Kidney (tissue), 14 donors: ENCODE data around the gene BABAM2. TPM values are rescaled to one million over a fixed set of nuclear protein-coding genes. Genes with fewer than 3 reads are reported as not detected.

ENCODE experiments used
- DNase-seq, 5 donors: peaks; one replicate each; pipeline ENCODE4 v3.0.0-alpha.2; 2013 to 2020
- FAIRE-seq: peaks from 2 replicates; lab custom pipeline; 2012; peaks lifted over from hg19 to GRCh38; lab: Jason Lieb, UNC
- H3K27ac ChIP-seq, 2 donors: one replicate each; pipeline ENCODE4 v1.7.0; 2013; ENCODE audit warnings: low read depth in 2 of 2, low read length in 2 of 2, inconsistent platforms in 1 of 2
- H3K27me3 ChIP-seq: one replicate; pipeline ENCODE4 v1.7.1; 2013; ENCODE audit warnings: low read length, inconsistent platforms; ENCODE audit not compliant: control insufficient read depth, insufficient read depth
- H3K36me3 ChIP-seq, 3 donors: one replicate each; pipeline versions ENCODE4 v1.7.0 to v1.7.1; 2013; ENCODE audit warnings: low read length in 3 of 3, control low read depth in 1 of 3, inconsistent platforms in 1 of 3; ENCODE audit not compliant: insufficient read depth in 3 of 3, control insufficient read depth in 2 of 3
- H3K4me1 ChIP-seq, 3 donors: one replicate each; pipeline versions ENCODE4 v1.7.0 to v1.7.1; 2013; ENCODE audit warnings: low read length in 3 of 3, inconsistent platforms in 1 of 3, low read depth in 1 of 3; ENCODE audit not compliant: control insufficient read depth in 2 of 3, insufficient read depth in 2 of 3
- H3K4me3 ChIP-seq, 3 donors: one replicate each; pipeline versions ENCODE4 v1.7.0 to v1.8.1; 2013; ENCODE audit warnings: low read length in 3 of 3, control low read depth in 1 of 3, inconsistent platforms in 1 of 3
- H3K9ac ChIP-seq, 3 donors: one replicate each; pipeline versions ENCODE4 v1.7.0 to v1.7.1; 2013; ENCODE audit warnings: low read length in 3 of 3, control low read depth in 1 of 3, inconsistent platforms in 1 of 3
- H3K9me3 ChIP-seq, 3 donors: one replicate each; pipeline versions ENCODE4 v1.7.0 to v1.7.1; 2013; ENCODE audit warnings: low read length in 3 of 3, control low read depth in 1 of 3, inconsistent platforms in 1 of 3; ENCODE audit not compliant: control insufficient read depth in 2 of 3, insufficient read depth in 1 of 3
- CTCF ChIP-seq: IDR thresholded peaks from 3 replicates; pipeline ENCODE4 v1.5.1; 2012; ENCODE audit warnings: mild to moderate bottlenecking, moderate library complexity, borderline replicate concordance; ENCODE audit not compliant: insufficient read depth; ENCODE audit errors: extremely low read depth
- intact Hi-C: fragments of 100-400 bp; cut with DNase I; formaldehyde crosslinking; loops from one replicate; pipeline ENCODE4 v1.11.1; 2022
- polyA plus RNA-seq: library from polyadenylated mRNA; stranded (reverse); fragments of 350-450 nt; fragmentation: Illumina TruSeq; extraction: RNeasy Lipid Tissue Mini Kit (QIAGEN cat#74804); gene quantifications from one replicate; pipeline ENCODE4 v1.2.3, GENCODE V29; 2014; ENCODE audit warnings: low read depth, low replicate concordance; ENCODE audit not compliant: insufficient read depth
- total RNA-seq: library from RNA; stranded (reverse); fragmentation: NEBNext Ultra II Directional; extraction: Animal tissue kit (Norgen Biotek cat#: 25700); gene quantifications from one replicate; pipeline ENCODE4 v1.2.1, GENCODE V29; 2021
- donor health status: control.
- donor health status: control.
- donor health status: control.
- donor health status: control.
- donor health status: control.
- donor health status: DM: yes; HTN: yes; CAD: no.
- donor health status: Normal renal cell carcinoma (clear cell type).

BABAM2 gene
- total and polyA plus RNA-seq, 2 donors from 2014 or later, result 68.4 to 74.1 TPM

GRCh38 chr2:28181801-28182200 lies 291.3 kb downstream of the BABAM2 start:
- no peak for TF ChIP-seq CTCF
- H3K4me3 ChIP-seq, result no peak overlapping the region
- H3K36me3 ChIP-seq, result no peaks in the 10 kb centered on the region
- H3K9me3 ChIP-seq, result peaks cover 0 to 6% (median 0%) of the 10 kb centered on the region in 3 donors
- intact Hi-C loops, result no loop called here
- H3K4me1 ChIP-seq, result no peaks in the 10 kb centered on the region
- H3K27ac ChIP-seq, result no peak overlapping the region
- DNase-seq, result no peak
- H3K27me3 ChIP-seq, result no peaks in the 10 kb centered on the region
- no peak overlapping the region for H3K9ac ChIP-seq
- no peak for FAIRE-seq

- Histone ChIP-seq H3K9me3 (peaks cover 0 to under 1% (median 0%) of the 10 kb centered on the region in 3 donors), H3K36me3 (no peaks in the 10 kb centered on the region), H3K4me1 (no peaks in the 10 kb centered on the region), H3K9ac (no peak overlapping the region), H3K4me3 (no peak overlapping the region), H3K27me3 (no peaks in the 10 kb centered on the region), H3K27ac (no peak overlapping the region)
- FAIRE-seq (no peak), DNase-seq (no peak)
- intact Hi-C loops, result no loop called here
- TF ChIP-seq CTCF, result no peak
Observed at GRCh38 chr2:28182348-28182747, 291.8 kb downstream of the BABAM2 start.

GRCh38 chr2:28185153-28185552 lies 294.6 kb downstream of the BABAM2 start:
- DNase-seq (no peak), FAIRE-seq (no peak)
- Histone ChIP-seq H3K9ac (no peak overlapping the region), H3K4me1 (no peaks in the 10 kb centered on the region), H3K27me3 (no peaks in the 10 kb centered on the region), H3K36me3 (no peaks in the 10 kb centered on the region), H3K9me3 (no peaks in the 10 kb centered on the region), H3K27ac (no peak overlapping the region), H3K4me3 (no peak overlapping the region)
- intact Hi-C loops, result no loop called here
- TF ChIP-seq CTCF, result no peak

GRCh38 chr2:28185891-28186290 lies 295.4 kb downstream of the BABAM2 start:
- Histone ChIP-seq H3K27me3 (no peaks in the 10 kb centered on the region), H3K4me3 (no peak overlapping the region), H3K36me3 (no peaks in the 10 kb centered on the region), H3K9ac (no peak overlapping the region), H3K9me3 (no peaks in the 10 kb centered on the region), H3K4me1 (no peaks in the 10 kb centered on the region), H3K27ac (no peak overlapping the region)
- no peak for TF ChIP-seq CTCF
- intact Hi-C loops, result no loop called here
- no peak for DNase-seq
- no peak for FAIRE-seq
